B cell (primary cell): ENCODE results near the gene ARID1A. TPM values are rescaled to one million over a fixed set of nuclear protein-coding genes. Genes with fewer than 3 reads are reported as not detected.

Source experiments
- ATAC-seq: fragments of 200-7000 bp; cut with Tn5 transposase; one replicate; pipeline ENCODE4 v1.10.0; 2021; ENCODE audit warnings: low read depth, mild to moderate bottlenecking, moderate number of reproducible peaks, moderate library complexity
- CTCF ChIA-PET: fragments of 350-600 bp; sonication (Branson Sonifier 250); formaldehyde crosslinking; loops from one replicate; lab custom pipeline; 2021; ENCODE audit warnings: antibody characterized with exemption, inconsistent platforms; lab: Charles Lee
- POLR2A ChIA-PET: fragments of 350-600 bp; sonication (Branson Sonifier 250); formaldehyde crosslinking; loops from one replicate; lab custom pipeline; 2021; ENCODE audit warnings: antibody characterized with exemption; lab: Charles Lee
- DNase-seq: peaks from one replicate; pipeline ENCODE4 v3.0.0; 2013
- H2AFZ ChIP-seq: 2 replicates; pipeline ENCODE4 v1.6.1; 2012; ENCODE audit warnings: mild to moderate bottlenecking, low read depth, low read length; ENCODE audit not compliant: insufficient read depth, poor library complexity, severe bottlenecking
- H3K27ac ChIP-seq, 2 donors: 1 replicate in 1 of 2; 2 replicates in 1 of 2; pipeline ENCODE4 v1.5.1; 2012 to 2013; ENCODE audit warnings: low read length in 2 of 2, mild to moderate bottlenecking in 2 of 2, moderate library complexity in 1 of 2
- H3K27me3 ChIP-seq, 4 experiments: fragments of 200-600 bp in 1 of 4; sonication (generic) in 1 of 4; replicated peaks in 1 of 4; 1 replicate in 2 of 4; 2 replicates in 2 of 4; pipeline versions ENCODE4 v1.6.1 to v1.7.0; 2013 to 2016; ENCODE audit warnings: low read length in 3 of 4, mild to moderate bottlenecking in 2 of 4, mixed read lengths in 1 of 4, moderate library complexity in 1 of 4; ENCODE audit not compliant: insufficient read depth in 4 of 4, control insufficient read depth in 3 of 4; ENCODE audit errors: control extremely low read depth in 1 of 4
- H3K36me3 ChIP-seq, 2 experiments: replicated peaks in 1 of 2; 1 replicate in 1 of 2; 2 replicates in 1 of 2; pipeline versions ENCODE4 v1.6.1 to v1.7.1; 2013; ENCODE audit warnings: low read length in 1 of 2; ENCODE audit not compliant: insufficient read depth in 2 of 2, control insufficient read depth in 1 of 2; ENCODE audit errors: control extremely low read depth in 1 of 2, extremely low read depth in 1 of 2
- H3K4me1 ChIP-seq, 2 donors: fragments of 200-600 bp in 1 of 2; sonication (generic) in 1 of 2; 1 replicate in 1 of 2; 2 replicates in 1 of 2; pipeline versions ENCODE4 v1.5.1 to v1.6.1; 2013 to 2017; ENCODE audit warnings: low read length in 2 of 2; ENCODE audit not compliant: control insufficient read depth in 2 of 2, insufficient read depth in 2 of 2
- H3K4me2 ChIP-seq: replicated peaks from 2 replicates; pipeline ENCODE3; 2012; ENCODE audit warnings: mild to moderate bottlenecking, low read depth, low read length; ENCODE audit not compliant: poor library complexity, severe bottlenecking
- H3K4me3 ChIP-seq, 5 experiments: fragments of 200-600 bp in 1 of 5; sonication (generic) in 1 of 5; 1 replicate in 3 of 5; 2 replicates in 2 of 5; pipeline versions ENCODE4 v1.5.1 to v1.7.0; 2011 to 2016; ENCODE audit warnings: low read length in 4 of 5, mild to moderate bottlenecking in 4 of 5, low read depth in 2 of 5, control low read depth in 1 of 5, moderate library complexity in 1 of 5; ENCODE audit not compliant: insufficient read depth in 1 of 5; ENCODE audit errors: control extremely low read depth in 1 of 5, extremely low read depth in 1 of 5
- H3K79me2 ChIP-seq: fragments of 200-600 bp; sonication (generic); one replicate; pipeline ENCODE4 v1.6.0; 2016; ENCODE audit warnings: low read length; ENCODE audit not compliant: control insufficient read depth, insufficient read depth
- H3K9ac ChIP-seq: fragments of 200-600 bp; sonication (generic); 2 replicates; pipeline ENCODE4 v1.6.1; 2017; ENCODE audit warnings: mild to moderate bottlenecking, low read length, moderate library complexity
- H3K9me3 ChIP-seq, 3 donors: one replicate each; pipeline versions ENCODE4 v1.6.1 to v1.7.1; 2013; ENCODE audit warnings: low read length in 2 of 3; ENCODE audit not compliant: control insufficient read depth in 2 of 3, insufficient read depth in 1 of 3; ENCODE audit errors: control extremely low read depth in 1 of 3
- H4K20me1 ChIP-seq: 2 replicates; pipeline ENCODE4 v1.6.0; 2012; ENCODE audit warnings: mild to moderate bottlenecking, low read length; ENCODE audit not compliant: insufficient read depth, control insufficient read depth, poor library complexity, severe bottlenecking
- H3K27ac Mint-ChIP-seq: one replicate; pipeline ENCODE4 v1.8.0; 2021; ENCODE audit warnings: mixed read lengths
- H3K27me3 Mint-ChIP-seq: one replicate; pipeline ENCODE4 v1.8.0; 2021; ENCODE audit warnings: mixed read lengths
- H3K4me1 Mint-ChIP-seq: one replicate; pipeline ENCODE4 v1.8.0; 2021; ENCODE audit warnings: mixed read lengths
- H3K4me3 Mint-ChIP-seq: one replicate; pipeline ENCODE4 v1.8.0; 2021; ENCODE audit warnings: mixed read lengths
- H3K9me3 Mint-ChIP-seq: one replicate; pipeline ENCODE4 v1.8.0; 2022; ENCODE audit warnings: mixed read lengths; ENCODE audit not compliant: insufficient read depth
- CTCF ChIP-seq: fragments of 200-600 bp; IDR thresholded peaks from one replicate; pipeline ENCODE4 v1.8.0; 2022; ENCODE audit warnings: antibody characterized with exemption, mild to moderate bottlenecking
- EZH2 ChIP-seq: IDR thresholded peaks from 2 replicates; pipeline ENCODE4 v1.6.1; 2012; ENCODE audit warnings: borderline replicate concordance, low read depth, mild to moderate bottlenecking, moderate library complexity, low read length; ENCODE audit not compliant: insufficient read depth, poor library complexity, severe bottlenecking
- WGBS: methylation state at CpG from one replicate; pipeline ENCODE4 v1.1.5; 2013; ENCODE audit warnings: missing lambda C conversion rate; ENCODE audit not compliant: insufficient coverage; 5-methylcytosine and 5-hydroxymethylcytosine counted together
- intact Hi-C: fragments of 100-400 bp; cut with micrococcal nuclease; formaldehyde crosslinking; loops from one replicate; pipeline ENCODE4 v1.10.0; 2022
- polyA plus RNA-seq: library from polyadenylated mRNA; depleted of rRNA; stranded (reverse); fragments of >200 nt; gene quantifications from 2 replicates; pipeline ENCODE4 v1.2.3, GENCODE V29; 2012
- total RNA-seq, 2 donors: library from RNA; stranded (reverse); fragments of 120-200 nt in 1 of 2; gene quantifications; 1 replicate in 1 of 2; 2 replicates in 1 of 2; pipeline versions ENCODE4 v1.2.3 to v1.2.4, GENCODE V29; 2013 to 2022

The ARID1A gene
- total and polyA plus RNA-seq, 2 donors (not counting 1 experiment from before 2014, with no cell fraction given) = 80.7 to 150 TPM

- peaks cover 17 to 25% of the 10 kb centered on the region in 2 donors for H3K4me1 ChIP-seq
- no peaks in the 10 kb centered on the region for H3K27me3 ChIP-seq
- H3K36me3 ChIP-seq = peaks cover 0 to 48% of the 10 kb centered on the region in 2 experiments
- H3K4me3 ChIP-seq = no peak overlapping the region
- no peak overlapping the region for H2AFZ ChIP-seq
- H3K79me2 ChIP-seq = peaks cover 4% of the 10 kb centered on the region
- Mint-ChIP-seq H3K27me3 (no peaks in the 10 kb centered on the region), H3K9me3 (no peaks in the 10 kb centered on the region), H3K4me1 (peaks cover 29% of the 10 kb centered on the region), H3K27ac (peak overlapping the region; percentile 11), H3K4me3 (no peak overlapping the region)
- intact Hi-C loops = no loop called here
- CTCF ChIA-PET = interaction anchor here (0.7 to 1.3 kb wide), 4 partner anchors 9 to 182 kb away, joined by 3 to 8 read pairs (median 4); no protein-coding TSS in a partner anchor
- no peak overlapping the region for H3K9ac ChIP-seq
- POLR2A ChIA-PET = interaction anchor here (0.7 kb wide), 2 partner anchors 80 to 196 kb away, joined by 3 to 4 read pairs; no protein-coding TSS in a partner anchor
- peaks cover 9% of the 10 kb centered on the region for H4K20me1 ChIP-seq
- TF ChIP-seq EZH2 (no peak), CTCF (no peak)
- WGBS = 97% methylated on average over 5 of the region's 11 CpGs
- no peaks in the 10 kb centered on the region for H3K9me3 ChIP-seq
- DNase-seq (no peak), ATAC-seq (no peak)
- no peak overlapping the region for H3K4me2 ChIP-seq
- H3K27ac ChIP-seq = no peak overlapping the region
These were observed 85.5 kb downstream of the ARID1A start for GRCh38 chr1:26781206-26781825.

GRCh38 chr1:26782521-26783212 lies 86.9 kb downstream of the ARID1A start:
- H3K4me3 Mint-ChIP-seq = no peak overlapping the region
- no peak for DNase-seq
- ChIA-PET POLR2A (no interaction called here), CTCF (interaction anchor here (10.1 kb wide), 1 partner anchor 180 kb away, joined by 479 read pairs; no protein-coding TSS in a partner anchor)
- no peak overlapping the region for H2AFZ ChIP-seq
- H3K9me3 Mint-ChIP-seq = no peaks in the 10 kb centered on the region
- no peak overlapping the region for H3K4me2 ChIP-seq
- H3K27me3 Mint-ChIP-seq = no peaks in the 10 kb centered on the region
- peak overlapping the region in 1 of 2 donors; percentile 37 for H3K27ac ChIP-seq
- H3K27ac Mint-ChIP-seq = peak overlapping the region; percentile 11
- no peaks in the 10 kb centered on the region for H3K27me3 ChIP-seq
- no peaks in the 10 kb centered on the region for H3K79me2 ChIP-seq
- peaks cover 25 to 37% of the 10 kb centered on the region in 2 donors for H3K4me1 ChIP-seq
- intact Hi-C loops = no loop called here
- H3K4me3 ChIP-seq = no peak overlapping the region
- no peak for TF ChIP-seq CTCF
- TF ChIP-seq EZH2 = no peak
- peaks cover 9% of the 10 kb centered on the region for H4K20me1 ChIP-seq
- ATAC-seq = no peak
- H3K4me1 Mint-ChIP-seq = peaks cover 42% of the 10 kb centered on the region
- H3K9me3 ChIP-seq = no peaks in the 10 kb centered on the region
- H3K36me3 ChIP-seq = peaks cover 0 to 35% of the 10 kb centered on the region in 2 experiments
- no peak overlapping the region for H3K9ac ChIP-seq
- 100% methylated on average over 1 of the region's 3 CpGs for WGBS
